ENCODE data around the gene MAN2B2. TPM values are rescaled to one million over a fixed set of nuclear protein-coding genes. Genes with fewer than 3 reads are reported as not detected.

The MAN2B2 gene
- total and polyA plus RNA-seq, 2 of the 8 experiments (the other 6 are each of a cell fraction or from before 2014, with no cell fraction given) = 3.3 to 4.0 TPM

- no peak overlapping the region for H2AK5ac ChIP-seq (ENCODE audit: low read depth, low read length)
- no peak overlapping the region for H2BK120ac ChIP-seq (replicated peaks; ENCODE audit: low read depth, low read length)
- no peak overlapping the region for H3K23ac ChIP-seq (ENCODE audit: insufficient read length)
- no peak overlapping the region for H2BK12ac ChIP-seq (ENCODE audit: low read depth, low read length)
- no peak overlapping the region for H3K56ac ChIP-seq (replicated peaks; ENCODE audit: insufficient read length, low read depth, low read length)
- H2AFZ ChIP-seq (ENCODE audit: low read length) = no peak overlapping the region
- no peaks in the 10 kb centered on the region for H3K27me3 ChIP-seq (replicated peaks in 1 of 4; ENCODE audit: control insufficient read depth in 3 of 4, extremely low read depth in 1 of 4, insufficient read depth in 3 of 4, low read length in 3 of 4)
- H3K36me3 ChIP-seq (ENCODE audit: control insufficient read depth in 2 of 4, insufficient read depth in 4 of 4, low read length in 3 of 4) = peaks cover 0 to 7% (median 2%) of the 10 kb centered on the region in 4 experiments; a peak in 3 of 8 replicates
- no peak overlapping the region for H3K4me3 ChIP-seq (ENCODE audit: extremely low read depth in 1 of 4, insufficient read depth in 2 of 4, low read depth in 3 of 4, low read length in 4 of 4)
- H3K27ac ChIP-seq (ENCODE audit: low read depth, low read length) = no peak overlapping the region
- ChIA-PET CTCF (ENCODE audit: partially characterized antibody) (interaction anchor here (0.7 to 3.5 kb wide), 7 partner anchors 10 to 357 kb away, joined by 3 to 11 read pairs (median 4); no protein-coding TSS in a partner anchor), POLR2A (ENCODE audit: partially characterized antibody) (no interaction called here)
- H3K18ac ChIP-seq (ENCODE audit: extremely low read depth, low read length) = no peak overlapping the region
- WGBS, 2 experiments (ENCODE audit: extremely low coverage in 1 of 2, insufficient coverage in 1 of 2, insufficient read length in 1 of 2, insufficient replicate concordance in 2 of 2, low coverage in 1 of 2, low lambda C conversion rate in 2 of 2, missing lambda C conversion rate in 1 of 2) = 87% methylated on average over 13 of the region's 13 CpGs; no CpG with 5 or more reads in 1 of the 2 experiments
- no peak overlapping the region for H4K5ac ChIP-seq (ENCODE audit: insufficient read length, low read depth, low read length)
- H4K20me1 ChIP-seq (replicated peaks in 1 of 2; ENCODE audit: control insufficient read depth in 1 of 2, insufficient read depth in 2 of 2, low read length in 2 of 2) = peaks cover 0 to 5% of the 10 kb centered on the region in 2 experiments
- H4K8ac ChIP-seq (ENCODE audit: extremely low read depth, insufficient read depth, low read length) = no peak overlapping the region
- H3K4ac ChIP-seq (replicated peaks; ENCODE audit: insufficient read length, low read depth, low read length) = no peak overlapping the region
- H3K4me2 ChIP-seq (ENCODE audit: insufficient read depth in 1 of 2, low read depth in 2 of 2, low read length in 2 of 2) = no peak overlapping the region
- no peaks in the 10 kb centered on the region for H3K79me2 ChIP-seq (ENCODE audit: control insufficient read depth in 1 of 2, insufficient read depth in 2 of 2, low read length in 2 of 2)
- peaks cover 2% of the 10 kb centered on the region; the same call in 1 of the 2 replicates for H3K23me2 ChIP-seq (ENCODE audit: low read depth, low read length)
- H3K9ac ChIP-seq (replicated peaks in 1 of 4; ENCODE audit: extremely low read depth in 1 of 4, low read depth in 3 of 4, low read length in 3 of 4) = no peak overlapping the region
- FAIRE-seq (no peak), DNase-seq (ENCODE audit: low read depth in 1 of 2, low spot score in 2 of 2) (no peak)
- H3K4me1 ChIP-seq (replicated peaks in 1 of 4; ENCODE audit: control insufficient read depth in 3 of 4, insufficient read depth in 4 of 4, low read length in 3 of 4) = no peaks in the 10 kb centered on the region; a peak in 2 of 7 replicates
- H3K79me1 ChIP-seq (ENCODE audit: low read depth, low read length) = no peaks in the 10 kb centered on the region
- H4K91ac ChIP-seq (replicated peaks; ENCODE audit: insufficient read length, low read length) = no peak overlapping the region
- H2BK20ac ChIP-seq (ENCODE audit: low read length) = no peak overlapping the region
- H3K14ac ChIP-seq (ENCODE audit: insufficient read length) = no peak overlapping the region
- H3K9me3 ChIP-seq (ENCODE audit: insufficient read depth in 2 of 2, low read depth in 1 of 2, low read length in 1 of 2) = peaks cover 5 to 7% of the 10 kb centered on the region in 2 experiments; a peak in 3 of 4 replicates
- H2BK15ac ChIP-seq (ENCODE audit: low read length) = no peak overlapping the region
- H2BK5ac ChIP-seq (ENCODE audit: low read depth, low read length) = no peak overlapping the region
These were observed 32.5 kb downstream of the MAN2B2 start for GRCh38 chr4:6607368-6608055.

All from H1 (cell line).